Astrocyte (in vitro differentiated cells and primary cell): ENCODE measurements around the gene RAB31.

Experiments used
- EZH2 ChIP-seq: IDR thresholded peaks from 2 replicates; pipeline ENCODE4 v1.6.1; 2012; ENCODE audit warnings: mild to moderate bottlenecking, low read length, inconsistent platforms; ENCODE audit not compliant: insufficient read depth
- TF ChIP-seq, protein P1 (sequence below): IDR thresholded peaks from 2 replicates; pipeline ENCODE4 v1.5.1; 2011; ENCODE audit warnings: low read depth, mild to moderate bottlenecking, inconsistent platforms, low read length, moderate library complexity; ENCODE audit not compliant: insufficient read depth

DNA sequence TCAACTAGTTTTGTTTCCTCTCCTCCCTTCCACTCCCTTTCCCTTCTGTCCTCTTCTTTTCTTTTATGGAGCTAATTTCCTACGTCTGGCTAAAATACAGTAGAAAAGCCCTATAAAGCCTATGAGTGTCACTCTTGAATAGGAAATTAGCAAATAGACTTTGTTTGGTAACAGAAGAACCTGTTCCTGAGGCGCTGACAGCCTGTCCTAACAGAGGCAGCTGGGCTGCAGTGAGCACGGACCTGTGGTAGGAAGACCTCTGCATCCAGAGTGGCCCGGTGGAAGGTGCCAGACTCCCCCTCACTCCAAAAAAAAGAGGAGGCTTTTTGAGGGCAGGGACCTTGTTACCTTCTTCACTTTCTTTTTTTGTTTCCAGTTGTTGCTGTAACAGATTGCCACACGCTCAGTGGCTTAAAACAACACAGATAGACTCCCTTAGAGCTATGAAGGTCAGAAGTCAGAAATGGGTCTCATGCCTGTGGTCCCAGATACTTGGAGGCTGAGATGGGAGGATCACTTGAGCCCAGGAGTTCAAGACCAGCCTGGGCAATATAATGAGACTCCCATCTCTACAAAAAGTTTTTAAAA is 96.5 kb downstream of the RAB31 start:
- TF ChIP-seq EZH2, result no peak
- TF ChIP-seq, protein P1, sequence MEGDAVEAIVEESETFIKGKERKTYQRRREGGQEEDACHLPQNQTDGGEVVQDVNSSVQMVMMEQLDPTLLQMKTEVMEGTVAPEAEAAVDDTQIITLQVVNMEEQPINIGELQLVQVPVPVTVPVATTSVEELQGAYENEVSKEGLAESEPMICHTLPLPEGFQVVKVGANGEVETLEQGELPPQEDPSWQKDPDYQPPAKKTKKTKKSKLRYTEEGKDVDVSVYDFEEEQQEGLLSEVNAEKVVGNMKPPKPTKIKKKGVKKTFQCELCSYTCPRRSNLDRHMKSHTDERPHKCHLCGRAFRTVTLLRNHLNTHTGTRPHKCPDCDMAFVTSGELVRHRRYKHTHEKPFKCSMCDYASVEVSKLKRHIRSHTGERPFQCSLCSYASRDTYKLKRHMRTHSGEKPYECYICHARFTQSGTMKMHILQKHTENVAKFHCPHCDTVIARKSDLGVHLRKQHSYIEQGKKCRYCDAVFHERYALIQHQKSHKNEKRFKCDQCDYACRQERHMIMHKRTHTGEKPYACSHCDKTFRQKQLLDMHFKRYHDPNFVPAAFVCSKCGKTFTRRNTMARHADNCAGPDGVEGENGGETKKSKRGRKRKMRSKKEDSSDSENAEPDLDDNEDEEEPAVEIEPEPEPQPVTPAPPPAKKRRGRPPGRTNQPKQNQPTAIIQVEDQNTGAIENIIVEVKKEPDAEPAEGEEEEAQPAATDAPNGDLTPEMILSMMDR, result no peak
